ENCODE results near the gene DLX3.

DNA sequence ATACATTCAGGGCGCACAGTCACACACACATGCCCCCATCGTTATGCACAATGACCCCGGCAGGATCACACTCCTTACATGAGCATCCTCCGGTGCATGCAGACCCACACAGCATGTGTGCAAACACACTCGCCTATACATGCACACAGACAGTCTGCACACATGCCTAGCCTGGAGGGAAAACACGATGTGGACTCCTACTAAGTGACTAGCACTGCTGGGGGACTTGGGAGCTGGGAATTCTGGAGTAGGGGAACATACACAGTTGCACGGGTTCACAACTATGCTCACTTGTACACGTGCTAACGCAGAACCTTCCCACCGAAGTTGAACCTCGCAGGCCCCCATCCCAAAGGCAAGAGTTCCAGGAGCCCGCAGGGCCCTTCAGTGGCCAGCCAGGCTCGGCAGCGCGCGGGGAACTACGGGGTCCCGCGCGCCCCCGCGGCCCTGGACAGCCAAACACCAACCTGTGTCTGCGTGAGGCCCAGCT, 2.0 kb downstream of the DLX3 start:
- TF ChIP-seq KAT7 (CRISPR knock-in tag; IDR thresholded peaks at IDR 0.05; ENCODE audit: borderline replicate concordance) (no peak), ELF4 (CRISPR knock-in tag; IDR thresholded peaks at IDR 0.05; ENCODE audit: low read depth) (no peak), ETV6 (CRISPR knock-in tag; IDR thresholded peaks at IDR 0.05) (no peak)
- TF ChIP-seq, protein P1, sequence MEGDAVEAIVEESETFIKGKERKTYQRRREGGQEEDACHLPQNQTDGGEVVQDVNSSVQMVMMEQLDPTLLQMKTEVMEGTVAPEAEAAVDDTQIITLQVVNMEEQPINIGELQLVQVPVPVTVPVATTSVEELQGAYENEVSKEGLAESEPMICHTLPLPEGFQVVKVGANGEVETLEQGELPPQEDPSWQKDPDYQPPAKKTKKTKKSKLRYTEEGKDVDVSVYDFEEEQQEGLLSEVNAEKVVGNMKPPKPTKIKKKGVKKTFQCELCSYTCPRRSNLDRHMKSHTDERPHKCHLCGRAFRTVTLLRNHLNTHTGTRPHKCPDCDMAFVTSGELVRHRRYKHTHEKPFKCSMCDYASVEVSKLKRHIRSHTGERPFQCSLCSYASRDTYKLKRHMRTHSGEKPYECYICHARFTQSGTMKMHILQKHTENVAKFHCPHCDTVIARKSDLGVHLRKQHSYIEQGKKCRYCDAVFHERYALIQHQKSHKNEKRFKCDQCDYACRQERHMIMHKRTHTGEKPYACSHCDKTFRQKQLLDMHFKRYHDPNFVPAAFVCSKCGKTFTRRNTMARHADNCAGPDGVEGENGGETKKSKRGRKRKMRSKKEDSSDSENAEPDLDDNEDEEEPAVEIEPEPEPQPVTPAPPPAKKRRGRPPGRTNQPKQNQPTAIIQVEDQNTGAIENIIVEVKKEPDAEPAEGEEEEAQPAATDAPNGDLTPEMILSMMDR (IDR thresholded peaks at IDR 0.05) = no peak
- TF ChIP-seq, protein P2, sequence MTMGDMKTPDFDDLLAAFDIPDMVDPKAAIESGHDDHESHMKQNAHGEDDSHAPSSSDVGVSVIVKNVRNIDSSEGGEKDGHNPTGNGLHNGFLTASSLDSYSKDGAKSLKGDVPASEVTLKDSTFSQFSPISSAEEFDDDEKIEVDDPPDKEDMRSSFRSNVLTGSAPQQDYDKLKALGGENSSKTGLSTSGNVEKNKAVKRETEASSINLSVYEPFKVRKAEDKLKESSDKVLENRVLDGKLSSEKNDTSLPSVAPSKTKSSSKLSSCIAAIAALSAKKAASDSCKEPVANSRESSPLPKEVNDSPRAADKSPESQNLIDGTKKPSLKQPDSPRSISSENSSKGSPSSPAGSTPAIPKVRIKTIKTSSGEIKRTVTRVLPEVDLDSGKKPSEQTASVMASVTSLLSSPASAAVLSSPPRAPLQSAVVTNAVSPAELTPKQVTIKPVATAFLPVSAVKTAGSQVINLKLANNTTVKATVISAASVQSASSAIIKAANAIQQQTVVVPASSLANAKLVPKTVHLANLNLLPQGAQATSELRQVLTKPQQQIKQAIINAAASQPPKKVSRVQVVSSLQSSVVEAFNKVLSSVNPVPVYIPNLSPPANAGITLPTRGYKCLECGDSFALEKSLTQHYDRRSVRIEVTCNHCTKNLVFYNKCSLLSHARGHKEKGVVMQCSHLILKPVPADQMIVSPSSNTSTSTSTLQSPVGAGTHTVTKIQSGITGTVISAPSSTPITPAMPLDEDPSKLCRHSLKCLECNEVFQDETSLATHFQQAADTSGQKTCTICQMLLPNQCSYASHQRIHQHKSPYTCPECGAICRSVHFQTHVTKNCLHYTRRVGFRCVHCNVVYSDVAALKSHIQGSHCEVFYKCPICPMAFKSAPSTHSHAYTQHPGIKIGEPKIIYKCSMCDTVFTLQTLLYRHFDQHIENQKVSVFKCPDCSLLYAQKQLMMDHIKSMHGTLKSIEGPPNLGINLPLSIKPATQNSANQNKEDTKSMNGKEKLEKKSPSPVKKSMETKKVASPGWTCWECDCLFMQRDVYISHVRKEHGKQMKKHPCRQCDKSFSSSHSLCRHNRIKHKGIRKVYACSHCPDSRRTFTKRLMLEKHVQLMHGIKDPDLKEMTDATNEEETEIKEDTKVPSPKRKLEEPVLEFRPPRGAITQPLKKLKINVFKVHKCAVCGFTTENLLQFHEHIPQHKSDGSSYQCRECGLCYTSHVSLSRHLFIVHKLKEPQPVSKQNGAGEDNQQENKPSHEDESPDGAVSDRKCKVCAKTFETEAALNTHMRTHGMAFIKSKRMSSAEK (CRISPR knock-in tag; IDR thresholded peaks at IDR 0.05; ENCODE audit: borderline replicate concordance) = no peak

Measured in WTC11 (cell line).